Astrocyte of the cerebellum (primary cell): ENCODE data around the gene XAB2.
A peak's percentile ranks its signal among the peaks of the same experiment; 100 is the strongest.

Experiments
- DNase-seq: peaks from one replicate; pipeline ENCODE4 v3.0.0-alpha.2; 2011; ENCODE audit warnings: low read depth
- H3K4me3 ChIP-seq: 2 replicates; pipeline ENCODE4 v1.5.1; 2011; ENCODE audit warnings: mild to moderate bottlenecking, low read depth, low read length, moderate library complexity
- in situ Hi-C: cut with HindIII; loops from 2 replicates; pipeline ENCODE4 v1.10.0; 2017; ENCODE audit warnings: low sequenced_read_pairs
- TF ChIP-seq, protein P1 (sequence below): IDR thresholded peaks from 2 replicates; pipeline ENCODE4 v1.5.1; 2012; ENCODE audit warnings: low read length, low read depth, moderate library complexity, mild to moderate bottlenecking; ENCODE audit errors: missing control alignments

Gene XAB2

GRCh38 chr19:7635670-7636069 is 6.3 kb upstream of the XAB2 start:
- no peak overlapping the region for H3K4me3 ChIP-seq
- TF ChIP-seq, protein P1, sequence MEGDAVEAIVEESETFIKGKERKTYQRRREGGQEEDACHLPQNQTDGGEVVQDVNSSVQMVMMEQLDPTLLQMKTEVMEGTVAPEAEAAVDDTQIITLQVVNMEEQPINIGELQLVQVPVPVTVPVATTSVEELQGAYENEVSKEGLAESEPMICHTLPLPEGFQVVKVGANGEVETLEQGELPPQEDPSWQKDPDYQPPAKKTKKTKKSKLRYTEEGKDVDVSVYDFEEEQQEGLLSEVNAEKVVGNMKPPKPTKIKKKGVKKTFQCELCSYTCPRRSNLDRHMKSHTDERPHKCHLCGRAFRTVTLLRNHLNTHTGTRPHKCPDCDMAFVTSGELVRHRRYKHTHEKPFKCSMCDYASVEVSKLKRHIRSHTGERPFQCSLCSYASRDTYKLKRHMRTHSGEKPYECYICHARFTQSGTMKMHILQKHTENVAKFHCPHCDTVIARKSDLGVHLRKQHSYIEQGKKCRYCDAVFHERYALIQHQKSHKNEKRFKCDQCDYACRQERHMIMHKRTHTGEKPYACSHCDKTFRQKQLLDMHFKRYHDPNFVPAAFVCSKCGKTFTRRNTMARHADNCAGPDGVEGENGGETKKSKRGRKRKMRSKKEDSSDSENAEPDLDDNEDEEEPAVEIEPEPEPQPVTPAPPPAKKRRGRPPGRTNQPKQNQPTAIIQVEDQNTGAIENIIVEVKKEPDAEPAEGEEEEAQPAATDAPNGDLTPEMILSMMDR, result no peak
- no peak for DNase-seq
- in situ Hi-C loops, result no loop called here

GRCh38 chr19:7633698-7634097 is 4.4 kb upstream of the XAB2 start, which contains the start of gene PCP2:
PCP2 (minus strand) TSS chr19:7633719; CDS start chr19:7633457, 262 bp downstream.
- no peak within 1 kb of the TSS for H3K4me3 ChIP-seq
- TF ChIP-seq, protein P1, result no peak
- in situ Hi-C loops, result no loop called here
- no peak for DNase-seq

GRCh38 chr19:7632340-7633203 is 3.2 kb upstream of the XAB2 start:
- H3K4me3 ChIP-seq, result no peak overlapping the region
- DNase-seq, result no peak
- in situ Hi-C loops, result no loop called here
- TF ChIP-seq, protein P1, result no peak

DNA sequence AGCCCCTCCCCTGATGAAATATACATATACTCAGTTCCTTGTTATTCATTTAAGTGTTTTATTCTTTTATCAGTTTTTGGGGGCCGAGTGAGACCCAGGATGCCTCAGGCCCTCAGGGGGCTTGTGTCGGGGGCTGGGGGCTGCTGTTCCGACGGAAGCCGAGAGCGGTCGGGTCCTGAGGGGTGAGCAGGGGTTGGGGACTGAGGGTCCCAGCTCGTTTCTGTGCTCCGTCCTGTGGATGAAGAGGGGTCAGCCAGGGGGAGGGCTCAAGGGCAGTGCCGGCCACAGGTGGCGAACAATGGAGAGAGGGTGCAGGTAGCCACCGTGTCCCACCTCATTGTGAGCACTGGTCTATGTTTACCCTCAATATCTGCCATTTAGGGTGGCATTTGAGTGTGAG is 2.2 kb upstream of the XAB2 start:
- TF ChIP-seq, protein P1, result no peak
- H3K4me3 ChIP-seq, result no peak overlapping the region
- DNase-seq, result no peak
- in situ Hi-C loops, result no loop called here

GRCh38 chr19:7628589-7629311 is 595 bp downstream of the XAB2 start:
- H3K4me3 ChIP-seq, result peak overlapping the region; percentile 70
- TF ChIP-seq, protein P1, result no peak
- in situ Hi-C loops, result no loop called here
- DNase-seq, result no peak

DNA sequence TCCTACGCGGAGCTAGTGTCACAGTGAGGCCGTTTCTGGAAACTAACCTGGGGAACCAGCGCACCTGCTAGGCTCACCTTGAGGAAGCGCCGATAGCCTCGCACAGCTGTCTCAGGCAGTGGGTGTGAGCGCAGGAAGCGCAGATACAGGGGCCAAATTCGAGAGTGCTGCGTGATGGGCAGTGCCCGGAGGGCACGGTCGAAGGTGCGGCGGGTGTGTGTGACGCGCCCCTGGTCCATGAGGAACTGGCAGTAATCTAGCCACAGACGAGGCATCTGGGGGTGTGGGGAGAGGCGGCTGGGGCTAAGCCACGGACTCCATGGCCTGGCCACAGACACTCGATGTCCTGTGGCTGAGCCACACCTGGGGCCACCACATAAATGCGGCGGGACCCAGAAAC is 2.2 kb downstream of the XAB2 start:
- no peak for DNase-seq
- in situ Hi-C loops, result no loop called here
- H3K4me3 ChIP-seq, result no peak overlapping the region
- TF ChIP-seq, protein P1, result no peak
